Measurements from ENCODE around the gene ALKAL2.

The ALKAL2 gene

GRCh38 chr2:233030-233429 lies 54.9 kb downstream of the ALKAL2 start:
- Histone ChIP-seq H3K9me3 (ENCODE audit: control insufficient read depth, insufficient read depth, low read length) (no peaks in the 10 kb centered on the region), H3K36me3 (ENCODE audit: insufficient read depth, low read length) (no peaks in the 10 kb centered on the region), H3K4me1 (ENCODE audit: insufficient read depth, low read length) (peaks cover 10% of the 10 kb centered on the region; the same call in 1 of the 2 replicates), H3K9ac (ENCODE audit: low read depth, low read length) (no peak overlapping the region; the same call in 1 of the 2 replicates)

- Histone ChIP-seq H3K9ac (ENCODE audit: low read depth, low read length) (no peak overlapping the region), H3K9me3 (ENCODE audit: control insufficient read depth, insufficient read depth, low read length) (no peaks in the 10 kb centered on the region), H3K36me3 (ENCODE audit: insufficient read depth, low read length) (no peaks in the 10 kb centered on the region), H3K4me1 (ENCODE audit: insufficient read depth, low read length) (peaks cover 10% of the 10 kb centered on the region; the same call in 1 of the 2 replicates)
These were observed 56.2 kb downstream of the ALKAL2 start for GRCh38 chr2:231521-232185.
